Measurements from ENCODE around the gene SEC14L5. TPM values are rescaled to one million over a fixed set of nuclear protein-coding genes. Genes with fewer than 3 reads are reported as not detected.

Gene SEC14L5
- total RNA-seq, 1 experiment from 2014 or later, result 0.27 TPM

GRCh38 chr16:4954714-4955113 lies 3.4 kb upstream of the SEC14L5 start (continued):
- TF ChIP-seq CTCF (IDR thresholded peaks at IDR 0.05 in 2 of 3, conservative IDR thresholded peaks at IDR 0.05 in 1 of 3; ENCODE audit: borderline replicate concordance in 1 of 3, insufficient read depth in 1 of 3, low read depth in 2 of 3, low read length in 2 of 3) (no peak), CEBPB (IDR thresholded peaks at IDR 0.05; ENCODE audit: low read depth) (no peak), EGR1 (IDR thresholded peaks at IDR 0.05; ENCODE audit: low read depth) (no peak), SP1 (IDR thresholded peaks at IDR 0.05; ENCODE audit: low read depth) (no peak), ELF1 (IDR thresholded peaks at IDR 0.05; ENCODE audit: borderline replicate concordance, low read depth) (no peak), MAX (IDR thresholded peaks at IDR 0.05) (no peak), YY1 (IDR thresholded peaks at IDR 0.05; ENCODE audit: extremely low read depth, insufficient replicate concordance, low read depth, low read length) (no peak)

GRCh38 chr16:4957420-4957719 lies 760 bp upstream of the SEC14L5 start:
- no peaks in the 10 kb centered on the region for H3K79me2 ChIP-seq (ENCODE audit: insufficient read depth, low read length)
- ATAC-seq (no peak), DNase-seq (ENCODE audit: low read depth, low spot score) (no peak)
- peak overlapping the region; percentile 44 to 59 for H3K4me3 ChIP-seq (replicated peaks in 1 of 2; ENCODE audit: low read depth in 1 of 2, low read length in 2 of 2)
- POLR2A ChIA-PET, result interaction anchor here (1.0 kb wide), 1 partner anchor 13 kb away, joined by 4 read pairs; no protein-coding TSS in a partner anchor
- TF ChIP-seq TCF7L2 (IDR thresholded peaks at IDR 0.05; ENCODE audit: borderline replicate concordance, extremely low read depth, insufficient read depth, insufficient read length) (no peak), POLR2A (IDR thresholded peaks at IDR 0.05; ENCODE audit: borderline replicate concordance, extremely low read depth, insufficient read depth, insufficient read length) (peak; percentile 34)
- intact Hi-C loops (cut with micrococcal nuclease), result loop anchor here (2.0 to 10.0 kb wide), 7 partner anchors 75 to 553 kb away; partner anchors contain the start of genes ANKS3, DNAAF8, GLYR1 and UBN1
- peak overlapping the region; percentile 42 for H3K9ac ChIP-seq (ENCODE audit: low read length)
- H3K27ac ChIP-seq (ENCODE audit: low read depth, low read length), result peak overlapping the region; percentile 42
- H3K36me3 ChIP-seq (ENCODE audit: control insufficient read depth in 1 of 2, insufficient read depth in 2 of 2, low read length in 2 of 2), result no peaks in the 10 kb centered on the region
- H3K4me1 ChIP-seq (ENCODE audit: control insufficient read depth in 1 of 2, insufficient read depth in 2 of 2, low read length in 2 of 2), result peaks cover 15 to 24% of the 10 kb centered on the region in 2 experiments; a peak in 3 of 4 replicates
- peak overlapping the region; percentile 91 for H3K4me2 ChIP-seq (ENCODE audit: low read length)
- RAD21 ChIA-PET (ENCODE audit: low non-redundant PET in 1 of 2, low total read pairs in 2 of 2, uncharacterized antibody in 2 of 2, unreplicated experiment in 2 of 2), result interaction anchor here (0.7 kb wide), 2 partner anchors 57 to 264 kb away, joined by 3 to 5 read pairs; no protein-coding TSS in a partner anchor
- H4K20me1 ChIP-seq (ENCODE audit: insufficient read depth), result no peaks in the 10 kb centered on the region
- H3K9me3 ChIP-seq (ENCODE audit: control insufficient read depth in 1 of 2, insufficient read depth in 1 of 2, low read depth in 1 of 2, low read length in 2 of 2), result no peaks in the 10 kb centered on the region
- H2AFZ ChIP-seq (ENCODE audit: low read depth, low read length, poor library complexity, severe bottlenecking), result peak overlapping the region; percentile 49
- CTCF ChIA-PET, result interaction anchor here (0.6 to 2.8 kb wide), 6 partner anchors 10 to 307 kb away, joined by 3 to 11 read pairs (median 4); partner anchors contain the start of genes ANKS3, DNAAF8 and PPL
- no peaks in the 10 kb centered on the region for H3K9me2 ChIP-seq (ENCODE audit: insufficient read depth)
- peaks cover 9% of the 10 kb centered on the region; the same call in 1 of the 2 replicates for H3K27me3 ChIP-seq (ENCODE audit: insufficient read depth, low read length)
- no TSS peak for BruUV-seq (replicated peaks)
